HEK293 (cell line): ENCODE data around the gene OR2V1.

Experiments
- BCL11A ChIP-seq: fragments of 450-650 bp; formaldehyde crosslinking; IDR thresholded peaks from 2 replicates; pipeline ENCODE4 v1.5.1; 2016; ENCODE audit warnings: low read depth, missing biosample characterization, missing genetic modification characterization
- GLI4 ChIP-seq: fragments of 450-650 bp; formaldehyde crosslinking; IDR thresholded peaks from 2 replicates; pipeline ENCODE4 v1.5.1; 2016; ENCODE audit warnings: missing biosample characterization, missing genetic modification characterization
- ZEB2 ChIP-seq: fragments of 450-650 bp; formaldehyde crosslinking; IDR thresholded peaks from 2 replicates; pipeline ENCODE4 v1.5.1; 2016; ENCODE audit warnings: missing biosample characterization, missing genetic modification characterization
- ZNF169 ChIP-seq: fragments of 450-650 bp; formaldehyde crosslinking; IDR thresholded peaks from 2 replicates; pipeline ENCODE4 v1.5.1; 2016; ENCODE audit warnings: missing biosample characterization, missing genetic modification characterization
- ZNF274 ChIP-seq, 2 experiments: fragments of 200-500 bp in 1 of 2; fragments of 450-650 bp in 1 of 2; sonication (Bioruptor generic) in 1 of 2; formaldehyde crosslinking in 1 of 2; IDR thresholded peaks; 2 replicates each; pipeline versions ENCODE4 v1.5.1 to v1.6.1; 2014 to 2016; ENCODE audit warnings: borderline replicate concordance in 1 of 2, inconsistent platforms in 1 of 2, low read length in 1 of 2, missing biosample characterization in 1 of 2, missing genetic modification characterization in 1 of 2
- ZNF433 ChIP-seq: fragments of 450-650 bp; formaldehyde crosslinking; IDR thresholded peaks from 2 replicates; pipeline ENCODE4 v1.5.1; 2016; ENCODE audit warnings: missing biosample characterization, missing genetic modification characterization, low read depth
- ZSCAN16 ChIP-seq: fragments of 450-650 bp; formaldehyde crosslinking; IDR thresholded peaks from 2 replicates; pipeline ENCODE4 v1.5.1; 2016; ENCODE audit warnings: missing biosample characterization, missing genetic modification characterization
- TF ChIP-seq, protein P1 (sequence below): fragments of 450-650 bp; formaldehyde crosslinking; IDR thresholded peaks from 2 replicates; pipeline ENCODE4 v1.5.1; 2016; ENCODE audit warnings: missing biosample characterization, missing genetic modification characterization
- TF ChIP-seq, protein P2 (sequence below): fragments of 450-650 bp; formaldehyde crosslinking; IDR thresholded peaks from 2 replicates; pipeline ENCODE4 v1.5.1; 2016; ENCODE audit warnings: missing biosample characterization, missing genetic modification characterization, low read depth

GRCh38 chr5:181100121-181100875, 30.7 kb downstream of the OR2V1 start:
- TF ChIP-seq ZEB2 (tag by site-specific recombination), result no peak
- TF ChIP-seq ZNF274 (IDR thresholded peaks at IDR 0.05; ENCODE audit: low read length), result no peak
- no peak for TF ChIP-seq ZNF274 (tag by site-specific recombination; IDR thresholded peaks at IDR 0.05; ENCODE audit: borderline replicate concordance)
- TF ChIP-seq, protein P1, sequence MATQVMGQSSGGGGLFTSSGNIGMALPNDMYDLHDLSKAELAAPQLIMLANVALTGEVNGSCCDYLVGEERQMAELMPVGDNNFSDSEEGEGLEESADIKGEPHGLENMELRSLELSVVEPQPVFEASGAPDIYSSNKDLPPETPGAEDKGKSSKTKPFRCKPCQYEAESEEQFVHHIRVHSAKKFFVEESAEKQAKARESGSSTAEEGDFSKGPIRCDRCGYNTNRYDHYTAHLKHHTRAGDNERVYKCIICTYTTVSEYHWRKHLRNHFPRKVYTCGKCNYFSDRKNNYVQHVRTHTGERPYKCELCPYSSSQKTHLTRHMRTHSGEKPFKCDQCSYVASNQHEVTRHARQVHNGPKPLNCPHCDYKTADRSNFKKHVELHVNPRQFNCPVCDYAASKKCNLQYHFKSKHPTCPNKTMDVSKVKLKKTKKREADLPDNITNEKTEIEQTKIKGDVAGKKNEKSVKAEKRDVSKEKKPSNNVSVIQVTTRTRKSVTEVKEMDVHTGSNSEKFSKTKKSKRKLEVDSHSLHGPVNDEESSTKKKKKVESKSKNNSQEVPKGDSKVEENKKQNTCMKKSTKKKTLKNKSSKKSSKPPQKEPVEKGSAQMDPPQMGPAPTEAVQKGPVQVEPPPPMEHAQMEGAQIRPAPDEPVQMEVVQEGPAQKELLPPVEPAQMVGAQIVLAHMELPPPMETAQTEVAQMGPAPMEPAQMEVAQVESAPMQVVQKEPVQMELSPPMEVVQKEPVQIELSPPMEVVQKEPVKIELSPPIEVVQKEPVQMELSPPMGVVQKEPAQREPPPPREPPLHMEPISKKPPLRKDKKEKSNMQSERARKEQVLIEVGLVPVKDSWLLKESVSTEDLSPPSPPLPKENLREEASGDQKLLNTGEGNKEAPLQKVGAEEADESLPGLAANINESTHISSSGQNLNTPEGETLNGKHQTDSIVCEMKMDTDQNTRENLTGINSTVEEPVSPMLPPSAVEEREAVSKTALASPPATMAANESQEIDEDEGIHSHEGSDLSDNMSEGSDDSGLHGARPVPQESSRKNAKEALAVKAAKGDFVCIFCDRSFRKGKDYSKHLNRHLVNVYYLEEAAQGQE (tag by site-specific recombination), result no peak
- TF ChIP-seq, protein P2, sequence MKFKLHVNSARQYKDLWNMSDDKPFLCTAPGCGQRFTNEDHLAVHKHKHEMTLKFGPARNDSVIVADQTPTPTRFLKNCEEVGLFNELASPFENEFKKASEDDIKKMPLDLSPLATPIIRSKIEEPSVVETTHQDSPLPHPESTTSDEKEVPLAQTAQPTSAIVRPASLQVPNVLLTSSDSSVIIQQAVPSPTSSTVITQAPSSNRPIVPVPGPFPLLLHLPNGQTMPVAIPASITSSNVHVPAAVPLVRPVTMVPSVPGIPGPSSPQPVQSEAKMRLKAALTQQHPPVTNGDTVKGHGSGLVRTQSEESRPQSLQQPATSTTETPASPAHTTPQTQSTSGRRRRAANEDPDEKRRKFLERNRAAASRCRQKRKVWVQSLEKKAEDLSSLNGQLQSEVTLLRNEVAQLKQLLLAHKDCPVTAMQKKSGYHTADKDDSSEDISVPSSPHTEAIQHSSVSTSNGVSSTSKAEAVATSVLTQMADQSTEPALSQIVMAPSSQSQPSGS, result no peak
- TF ChIP-seq ZNF169 (tag by site-specific recombination), result no peak
- TF ChIP-seq ZNF433 (tag by site-specific recombination), result no peak
- TF ChIP-seq ZSCAN16 (tag by site-specific recombination), result no peak
- TF ChIP-seq BCL11A (tag by site-specific recombination), result no peak
- TF ChIP-seq GLI4 (tag by site-specific recombination), result no peak
